Activated CD4-positive, alpha-beta T cell treated with anti-CD3 and anti-CD28 coated beads, Interleukin-2, amount 50 U/mL, for 48 hours (primary cell): ENCODE data around the gene TMEM63C.
"Not testable (repeated sequence)": the region's sequence is repeated elsewhere in the genome, so short reads cannot be mapped to it uniquely, and the experiment has no call there.

Experiments
- DNase-seq, 2 experiments: peaks; one replicate each; pipeline ENCODE4 v3.0.0-alpha.2; 2020

TMEM63C gene

DNA sequence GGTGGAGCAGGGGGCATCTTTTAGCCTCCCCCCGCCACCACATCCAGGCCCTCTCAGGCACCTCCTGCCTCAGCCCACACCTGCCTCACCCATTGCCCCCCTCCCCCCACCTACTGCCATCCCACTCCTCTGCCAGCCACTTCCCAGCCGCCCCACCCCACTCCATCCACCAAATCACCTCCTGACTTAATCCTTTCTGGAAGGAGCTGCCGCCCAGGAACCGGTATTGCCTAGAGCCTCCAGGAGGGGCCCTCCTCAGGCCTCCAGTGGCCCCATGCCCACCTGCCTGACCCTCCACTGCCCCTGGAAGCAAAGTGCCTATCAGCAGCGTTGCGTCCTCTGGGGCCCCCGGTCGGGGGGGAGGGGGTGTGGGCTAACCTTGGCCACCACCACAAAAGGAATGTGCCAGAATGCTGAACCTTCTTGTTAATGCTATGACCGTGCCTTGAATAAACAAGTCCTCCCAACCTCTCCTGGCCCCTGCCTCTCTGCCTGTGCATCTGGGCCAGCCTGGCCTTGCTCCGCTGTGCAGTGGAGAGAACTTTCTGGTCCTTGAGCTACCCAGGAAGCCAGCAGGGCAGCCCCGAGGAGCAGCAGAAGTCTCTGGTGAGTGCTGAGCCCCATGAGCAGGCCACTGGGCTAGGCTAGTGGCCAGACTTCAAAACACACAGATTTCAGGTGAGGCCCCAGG lies 77.6 kb downstream of the TMEM63C start:
- no peak for DNase-seq

GRCh38 chr14:77260199-77260598 lies 78.6 kb downstream of the TMEM63C start:
- no peak for DNase-seq

DNA sequence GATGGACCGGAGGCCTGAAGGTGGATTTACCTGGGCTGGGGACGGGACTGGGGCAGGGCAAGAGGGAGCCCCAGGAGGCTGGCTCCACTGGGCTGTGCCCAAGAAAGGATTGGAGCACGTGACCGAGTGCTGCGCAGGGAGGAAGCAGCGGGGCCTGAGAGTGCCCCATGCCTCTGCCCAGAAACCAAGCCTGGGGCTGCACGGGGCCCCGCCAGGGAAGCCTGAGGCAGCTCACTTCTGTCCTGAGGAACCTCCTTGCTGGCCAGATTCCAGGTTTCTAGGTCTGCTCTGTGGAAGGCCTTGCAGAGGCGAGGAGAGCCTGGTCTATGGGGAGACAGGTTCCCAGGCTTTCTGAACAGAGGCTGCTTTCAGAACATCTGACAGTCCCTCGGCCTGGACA lies 79.0 kb downstream of the TMEM63C start:
- no peak for DNase-seq

DNA sequence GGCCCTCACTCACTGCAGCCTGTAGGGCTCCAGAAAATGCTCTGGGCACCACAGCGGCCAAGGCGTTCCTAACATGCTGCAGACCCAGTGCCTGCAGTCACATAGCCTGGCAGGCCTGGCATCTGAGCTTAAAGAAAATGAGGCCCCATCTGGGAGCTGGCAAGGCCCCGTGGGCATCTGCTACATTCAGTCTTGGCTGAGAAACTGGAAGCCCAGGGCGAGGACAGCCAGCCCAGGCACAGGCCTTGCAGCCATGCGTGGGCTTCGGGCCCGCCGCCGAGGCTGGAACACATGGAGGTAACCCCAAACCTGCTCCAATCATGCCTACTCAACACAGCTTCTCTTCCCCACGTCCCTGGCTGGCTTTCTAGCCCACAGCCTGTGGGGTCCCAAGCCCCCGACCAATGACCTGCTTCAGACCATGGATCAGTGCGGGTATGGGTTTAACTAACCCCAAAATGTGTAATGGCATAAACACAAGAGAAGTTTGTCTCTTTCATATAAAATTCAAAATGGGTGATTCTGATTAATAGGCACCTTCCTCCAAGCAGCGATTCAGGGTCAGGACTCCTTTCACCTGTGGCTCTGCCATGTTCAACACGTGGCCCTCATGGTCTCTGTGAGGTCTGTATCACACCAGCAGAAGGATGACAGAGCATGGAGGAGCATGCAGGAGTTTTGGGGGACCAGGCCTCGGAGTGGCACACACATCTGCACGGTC lies 83.0 kb downstream of the TMEM63C start:
- no peak for DNase-seq

DNA sequence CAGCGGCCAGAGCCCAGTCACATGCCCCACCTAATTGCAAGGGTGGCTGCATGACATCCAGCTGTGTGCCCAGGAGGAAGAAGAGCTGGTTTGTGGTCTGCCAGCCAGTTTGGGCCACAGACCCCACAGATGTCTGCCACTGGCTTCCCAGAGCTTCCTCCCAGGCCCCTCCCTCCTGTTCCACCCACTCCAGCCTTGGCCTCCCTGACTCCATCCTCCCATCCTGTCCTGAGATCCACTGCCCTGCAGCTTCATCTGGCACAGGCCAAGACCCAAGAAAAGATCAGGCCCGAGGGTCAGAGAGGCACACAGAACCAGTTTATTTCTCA lies 83.6 kb downstream of the TMEM63C start:
- no peak for DNase-seq

DNA sequence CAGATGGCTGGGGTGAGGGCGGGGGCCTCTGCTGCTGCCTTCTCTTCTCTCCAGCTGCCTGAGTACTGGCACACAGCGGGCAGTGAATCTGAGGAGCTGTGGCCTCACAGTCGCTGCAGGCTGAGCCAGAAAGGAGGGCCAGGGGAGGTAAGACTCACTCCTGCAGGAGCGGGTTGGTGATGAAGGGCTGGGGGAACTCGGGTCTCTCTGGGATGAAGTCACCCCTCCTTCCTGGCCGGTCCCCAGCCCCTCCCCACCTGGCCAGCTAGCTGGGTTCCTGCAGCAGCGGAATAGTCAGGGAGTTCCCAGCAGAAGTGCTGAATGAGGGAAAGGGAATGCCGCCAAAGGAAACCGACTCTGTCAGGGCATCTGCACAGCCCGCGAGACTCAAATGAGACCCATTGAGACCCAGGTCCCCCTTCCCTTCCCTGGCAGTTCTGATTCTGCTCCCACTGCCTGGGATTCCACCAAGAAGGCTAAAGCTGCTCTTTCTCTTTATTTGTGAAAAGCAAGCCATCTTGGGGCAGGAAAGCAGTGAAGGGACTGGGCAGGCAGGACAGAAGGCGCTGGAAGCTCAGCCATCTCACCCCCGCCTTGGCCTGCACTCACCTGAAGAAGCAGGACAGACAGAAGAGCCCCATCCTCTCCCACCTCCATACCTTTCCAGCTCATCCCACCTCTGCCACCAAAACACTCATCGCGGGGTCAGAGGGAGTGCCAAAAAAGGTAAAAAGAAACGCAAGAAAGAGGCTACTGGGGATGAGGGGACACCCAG lies 84.2 kb downstream of the TMEM63C start:
- no peak for DNase-seq

GRCh38 chr14:77266336-77266735 lies 84.7 kb downstream of the TMEM63C start:
- DNase-seq: no peak

- no peak for DNase-seq
These were observed 86.5 kb downstream of the TMEM63C start for GRCh38 chr14:77267937-77268699.

DNA sequence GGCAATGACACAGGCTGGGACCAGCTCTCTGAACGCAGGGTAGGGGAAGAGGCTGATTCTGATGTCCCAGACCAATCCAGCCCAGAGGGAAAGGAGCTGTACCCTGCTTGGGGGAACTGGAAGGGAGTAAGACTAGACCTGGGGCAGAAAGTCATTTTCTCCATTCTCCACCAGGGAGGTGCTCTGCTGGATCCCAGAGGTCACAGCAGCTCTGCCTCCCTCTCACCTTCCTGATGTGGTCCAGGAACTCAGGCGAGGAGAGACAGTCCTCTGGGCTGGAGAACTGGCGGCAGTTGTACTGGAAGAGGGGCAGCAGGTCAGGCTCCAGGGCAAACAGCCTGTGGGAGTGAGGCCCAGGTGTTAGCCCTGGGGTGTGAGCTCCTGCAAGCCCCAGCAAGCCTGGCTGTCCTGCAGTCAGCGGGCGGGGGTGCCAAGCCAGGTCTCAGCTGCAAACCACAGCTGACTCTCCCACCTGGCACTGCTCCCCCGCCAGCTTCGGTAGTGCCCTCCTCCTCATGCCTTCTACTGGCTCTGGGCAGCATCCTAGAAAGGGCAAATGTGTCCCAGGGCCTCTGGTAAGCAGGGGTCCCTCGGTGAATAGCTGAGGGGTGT lies 87.5 kb downstream of the TMEM63C start:
- no peak for DNase-seq

DNA sequence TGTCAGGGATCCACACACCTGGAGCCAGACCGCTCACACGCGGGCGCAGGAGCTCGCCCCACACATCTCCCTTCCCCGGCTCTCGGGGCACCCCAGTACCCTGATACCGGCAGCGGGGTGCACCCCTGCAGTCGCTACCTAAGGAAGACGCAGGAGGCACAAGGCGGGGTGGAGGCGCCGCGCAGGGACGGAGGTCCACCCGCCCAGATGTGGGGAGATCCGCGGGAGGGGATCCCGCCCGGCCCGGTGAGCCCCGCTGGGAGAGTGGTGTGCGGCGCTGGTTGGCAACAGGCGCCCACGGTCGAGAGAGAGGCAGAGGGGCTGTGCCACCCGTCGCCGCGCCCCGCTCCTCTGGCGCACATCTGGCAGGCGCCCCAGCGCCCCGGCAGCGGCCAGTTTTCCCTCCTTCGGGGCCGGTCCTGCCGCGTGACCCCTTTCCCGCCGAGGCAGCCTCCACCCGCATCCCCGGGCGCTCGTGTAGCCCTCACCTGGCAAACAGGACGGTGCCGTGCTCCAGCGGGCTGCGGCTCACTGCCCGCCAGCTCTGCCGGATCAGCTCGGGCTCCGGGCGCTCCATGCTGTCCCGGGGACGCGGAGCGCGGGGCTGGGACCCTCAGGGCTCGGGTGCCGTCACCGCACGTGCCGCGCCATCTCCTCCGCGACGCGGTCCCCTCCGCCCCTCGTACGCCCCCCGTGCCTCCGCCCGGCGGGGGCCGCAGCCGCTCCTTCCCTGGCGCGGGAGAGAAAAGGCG lies 88.9 kb downstream of the TMEM63C start:
- DNase-seq: no peak

DNA sequence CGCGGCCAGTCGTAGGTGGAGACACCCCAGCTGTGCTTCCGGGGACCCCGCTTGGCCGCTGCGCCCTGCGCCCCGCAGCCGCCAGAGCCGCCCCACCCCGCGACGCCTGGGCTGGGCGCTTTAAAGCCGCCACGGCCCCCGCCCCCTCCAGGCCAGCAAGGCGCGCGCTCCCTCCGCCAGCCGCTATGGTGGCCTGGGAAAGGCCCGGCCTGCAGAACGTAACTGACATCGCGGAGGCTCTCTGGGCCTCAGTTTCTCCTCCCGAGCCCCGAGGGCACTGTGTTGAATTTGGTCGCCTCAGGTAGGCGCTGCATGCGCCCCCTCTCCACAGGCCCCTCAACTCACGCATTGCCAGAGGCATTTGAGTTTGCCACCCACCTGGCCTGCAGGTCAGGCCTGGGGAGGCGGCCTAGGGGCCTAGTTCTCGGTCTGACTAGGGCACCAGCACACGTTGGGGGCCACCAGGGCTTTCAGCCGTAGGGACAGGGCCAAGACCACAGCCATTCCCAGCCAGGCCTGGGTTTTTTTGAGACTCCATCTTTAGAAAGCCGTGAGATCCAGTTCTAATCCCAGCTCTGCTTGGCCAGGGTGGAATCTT lies 89.6 kb downstream of the TMEM63C start, which contains the start of gene NGB:
Gene NGB (minus strand): TSS at position 94 of the 598 bp plus-strand sequence. CDS start 269 bp downstream, outside the sequence.
- DNase-seq: no peak

- no peak for DNase-seq
These were observed 90.7 kb downstream of the TMEM63C start for GRCh38 chr14:77272261-77272660.

- no peak for DNase-seq
These were observed 92.2 kb downstream of the TMEM63C start for GRCh38 chr14:77273796-77274195.

- DNase-seq: no peak
These were observed 93.5 kb downstream of the TMEM63C start for GRCh38 chr14:77275041-77275580.

GRCh38 chr14:77275601-77276017 lies 94.0 kb downstream of the TMEM63C start:
- no peak for DNase-seq

GRCh38 chr14:77276295-77276935 lies 94.8 kb downstream of the TMEM63C start:
- no peak for DNase-seq

- DNase-seq: no peak
These were observed 95.4 kb downstream of the TMEM63C start for GRCh38 chr14:77276959-77277358.

DNA sequence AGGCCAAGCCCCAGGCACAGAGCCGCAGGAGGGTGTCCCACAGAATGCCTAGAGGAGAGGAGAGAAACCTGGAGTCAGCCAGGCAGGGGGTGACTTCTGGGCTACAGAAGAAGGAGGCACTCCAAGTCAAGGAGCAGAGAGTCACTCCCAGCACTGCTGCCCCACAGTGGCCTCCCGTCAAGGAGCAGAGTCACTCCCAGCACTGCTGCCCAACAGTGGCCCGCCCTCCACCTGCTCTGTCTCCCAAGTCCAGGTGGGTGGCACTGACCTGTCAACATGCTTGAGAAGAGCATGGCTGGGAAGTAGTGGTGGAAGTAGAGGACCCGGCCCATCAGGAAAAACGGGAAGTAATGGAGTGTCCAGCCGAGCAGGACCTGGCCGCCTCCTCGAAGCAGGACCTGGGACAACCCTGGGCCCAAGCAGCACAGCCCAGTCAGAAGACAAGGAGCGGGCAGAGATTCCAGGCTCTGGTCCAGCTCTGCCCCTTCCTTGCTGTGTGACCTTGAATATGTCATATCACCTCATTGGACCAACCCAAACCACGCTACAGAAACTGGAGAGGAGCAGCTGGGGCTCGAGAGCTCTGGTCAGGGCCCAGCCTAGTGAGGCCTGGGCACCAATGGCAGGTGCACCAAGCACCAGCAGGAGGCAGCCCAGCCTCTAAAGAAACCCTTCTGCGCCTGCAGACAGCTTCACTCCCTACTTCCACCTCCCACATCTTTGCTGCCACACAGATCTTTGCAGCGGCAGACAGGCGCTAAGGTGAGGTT lies 97.0 kb downstream of the TMEM63C start:
- DNase-seq: no peak

- no peak for DNase-seq
These were observed 98.1 kb downstream of the TMEM63C start for GRCh38 chr14:77279719-77280118.

- DNase-seq: not testable (repeated sequence)
These were observed 99.3 kb downstream of the TMEM63C start for GRCh38 chr14:77280921-77281320.
